Measurements from ENCODE around the gene FBXL14.

Gene FBXL14

GRCh38 chr12:1581973-1582708 lies 12.2 kb downstream of the FBXL14 start:
- CTCF ChIA-PET = interaction anchor here (0.6 to 10.7 kb wide), 7 partner anchors 10 to 766 kb away, joined by 3 to 196 read pairs (median 12); no protein-coding TSS in a partner anchor
- no peak overlapping the region for H3K4me3 ChIP-seq (ENCODE audit: low read depth, low read length)
- H3K36me3 ChIP-seq (ENCODE audit: control insufficient read depth in 2 of 2, insufficient read depth in 1 of 2, low read length in 2 of 2) = no peaks in the 10 kb centered on the region; a peak in 1 of 3 replicates
- peaks cover 5% of the 10 kb centered on the region for H3K4me1 ChIP-seq (ENCODE audit: control insufficient read depth, insufficient read depth, low read length)
- H3K9me3 ChIP-seq (ENCODE audit: control insufficient read depth, insufficient read depth, low read depth, low read length) = no peaks in the 10 kb centered on the region
- no peak for TF ChIP-seq ZNF146 (tag by site-specific recombination; IDR thresholded peaks at IDR 0.05)
- no peak for TF ChIP-seq ZNF24 (tag by site-specific recombination; IDR thresholded peaks at IDR 0.05)
- TF ChIP-seq MZF1 (tag by site-specific recombination; IDR thresholded peaks at IDR 0.05; ENCODE audit: borderline replicate concordance) = no peak
- TF ChIP-seq ZNF664 (tag by site-specific recombination; IDR thresholded peaks at IDR 0.05) = no peak
- no peak for TF ChIP-seq ZNF777 (tag by site-specific recombination; IDR thresholded peaks at IDR 0.05; ENCODE audit: borderline replicate concordance)
- TF ChIP-seq, protein P1, sequence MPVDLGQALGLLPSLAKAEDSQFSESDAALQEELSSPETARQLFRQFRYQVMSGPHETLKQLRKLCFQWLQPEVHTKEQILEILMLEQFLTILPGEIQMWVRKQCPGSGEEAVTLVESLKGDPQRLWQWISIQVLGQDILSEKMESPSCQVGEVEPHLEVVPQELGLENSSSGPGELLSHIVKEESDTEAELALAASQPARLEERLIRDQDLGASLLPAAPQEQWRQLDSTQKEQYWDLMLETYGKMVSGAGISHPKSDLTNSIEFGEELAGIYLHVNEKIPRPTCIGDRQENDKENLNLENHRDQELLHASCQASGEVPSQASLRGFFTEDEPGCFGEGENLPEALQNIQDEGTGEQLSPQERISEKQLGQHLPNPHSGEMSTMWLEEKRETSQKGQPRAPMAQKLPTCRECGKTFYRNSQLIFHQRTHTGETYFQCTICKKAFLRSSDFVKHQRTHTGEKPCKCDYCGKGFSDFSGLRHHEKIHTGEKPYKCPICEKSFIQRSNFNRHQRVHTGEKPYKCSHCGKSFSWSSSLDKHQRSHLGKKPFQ (tag by site-specific recombination; IDR thresholded peaks at IDR 0.05) = no peak
- no peak for TF ChIP-seq IKZF3 (tag by site-specific recombination; IDR thresholded peaks at IDR 0.05)
- no peak for TF ChIP-seq ZNF704 (tag by site-specific recombination; IDR thresholded peaks at IDR 0.05)
- no peak for TF ChIP-seq SP2 (tag by site-specific recombination; IDR thresholded peaks at IDR 0.05)
- no peak for TF ChIP-seq ZNF391 (tag by site-specific recombination; IDR thresholded peaks at IDR 0.05; ENCODE audit: borderline replicate concordance, low read depth)
- TF ChIP-seq, protein P2, sequence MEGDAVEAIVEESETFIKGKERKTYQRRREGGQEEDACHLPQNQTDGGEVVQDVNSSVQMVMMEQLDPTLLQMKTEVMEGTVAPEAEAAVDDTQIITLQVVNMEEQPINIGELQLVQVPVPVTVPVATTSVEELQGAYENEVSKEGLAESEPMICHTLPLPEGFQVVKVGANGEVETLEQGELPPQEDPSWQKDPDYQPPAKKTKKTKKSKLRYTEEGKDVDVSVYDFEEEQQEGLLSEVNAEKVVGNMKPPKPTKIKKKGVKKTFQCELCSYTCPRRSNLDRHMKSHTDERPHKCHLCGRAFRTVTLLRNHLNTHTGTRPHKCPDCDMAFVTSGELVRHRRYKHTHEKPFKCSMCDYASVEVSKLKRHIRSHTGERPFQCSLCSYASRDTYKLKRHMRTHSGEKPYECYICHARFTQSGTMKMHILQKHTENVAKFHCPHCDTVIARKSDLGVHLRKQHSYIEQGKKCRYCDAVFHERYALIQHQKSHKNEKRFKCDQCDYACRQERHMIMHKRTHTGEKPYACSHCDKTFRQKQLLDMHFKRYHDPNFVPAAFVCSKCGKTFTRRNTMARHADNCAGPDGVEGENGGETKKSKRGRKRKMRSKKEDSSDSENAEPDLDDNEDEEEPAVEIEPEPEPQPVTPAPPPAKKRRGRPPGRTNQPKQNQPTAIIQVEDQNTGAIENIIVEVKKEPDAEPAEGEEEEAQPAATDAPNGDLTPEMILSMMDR (tag by site-specific recombination; IDR thresholded peaks at IDR 0.05) = 0 out of 2 replicates have a peak, but pooled peaks have one; percentile 5
- no peak for TF ChIP-seq HOXA7 (CRISPR knock-in tag; IDR thresholded peaks at IDR 0.05; ENCODE audit: borderline replicate concordance)
- TF ChIP-seq ZNF548 (tag by site-specific recombination; IDR thresholded peaks at IDR 0.05) = no peak
- no peak for TF ChIP-seq FEZF1 (tag by site-specific recombination; IDR thresholded peaks at IDR 0.05)
- no peak; the same call in none of the 2 replicates for TF ChIP-seq PRDM1 (tag by site-specific recombination; IDR thresholded peaks at IDR 0.05)
- TF ChIP-seq ZNF37A (tag by site-specific recombination; IDR thresholded peaks at IDR 0.05) = no peak
- peak; percentile 94 for TF ChIP-seq ZNF366 (tag by site-specific recombination; conservative IDR thresholded peaks at IDR 0.05)
- peak; percentile 78 for TF ChIP-seq ZBTB20 (tag by site-specific recombination; IDR thresholded peaks at IDR 0.05)
- TF ChIP-seq, protein P3, sequence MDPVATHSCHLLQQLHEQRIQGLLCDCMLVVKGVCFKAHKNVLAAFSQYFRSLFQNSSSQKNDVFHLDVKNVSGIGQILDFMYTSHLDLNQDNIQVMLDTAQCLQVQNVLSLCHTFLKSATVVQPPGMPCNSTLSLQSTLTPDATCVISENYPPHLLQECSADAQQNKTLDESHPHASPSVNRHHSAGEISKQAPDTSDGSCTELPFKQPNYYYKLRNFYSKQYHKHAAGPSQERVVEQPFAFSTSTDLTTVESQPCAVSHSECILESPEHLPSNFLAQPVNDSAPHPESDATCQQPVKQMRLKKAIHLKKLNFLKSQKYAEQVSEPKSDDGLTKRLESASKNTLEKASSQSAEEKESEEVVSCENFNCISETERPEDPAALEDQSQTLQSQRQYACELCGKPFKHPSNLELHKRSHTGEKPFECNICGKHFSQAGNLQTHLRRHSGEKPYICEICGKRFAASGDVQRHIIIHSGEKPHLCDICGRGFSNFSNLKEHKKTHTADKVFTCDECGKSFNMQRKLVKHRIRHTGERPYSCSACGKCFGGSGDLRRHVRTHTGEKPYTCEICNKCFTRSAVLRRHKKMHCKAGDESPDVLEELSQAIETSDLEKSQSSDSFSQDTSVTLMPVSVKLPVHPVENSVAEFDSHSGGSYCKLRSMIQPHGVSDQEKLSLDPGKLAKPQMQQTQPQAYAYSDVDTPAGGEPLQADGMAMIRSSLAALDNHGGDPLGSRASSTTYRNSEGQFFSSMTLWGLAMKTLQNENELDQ (tag by site-specific recombination; IDR thresholded peaks at IDR 0.05; ENCODE audit: low read depth) = 0 out of 2 replicates have a peak, but pooled peaks have one; percentile 21
- no peak overlapping the region for H3K27ac ChIP-seq (ENCODE audit: extremely low read depth, low read depth, low read length)
- POLR2A ChIA-PET = no interaction called here
